GM06990 (cell line): ENCODE results near the gene KLRG1.
A peak's percentile ranks its signal among the peaks of the same experiment; 100 is the strongest.

Experiments
- DNase-seq: peaks from one replicate; pipeline ENCODE4 v3.0.0-alpha.2; 2011; ENCODE audit not compliant: insufficient read length; ENCODE audit errors: extremely low read depth
- H3K27me3 ChIP-seq: replicated peaks from 2 replicates; pipeline ENCODE4 v1.6.0; 2011; ENCODE audit warnings: low read length; ENCODE audit not compliant: control insufficient read depth, insufficient read depth
- H3K36me3 ChIP-seq: 2 replicates; pipeline ENCODE4 v1.5.1; 2011; ENCODE audit warnings: low read length; ENCODE audit not compliant: control insufficient read depth, insufficient read depth
- H3K4me3 ChIP-seq: replicated peaks from 2 replicates; pipeline ENCODE4 v1.5.1; 2011; ENCODE audit warnings: low read depth, mild to moderate bottlenecking, control low read depth, low read length
- TF ChIP-seq, protein P1 (sequence below): IDR thresholded peaks from 2 replicates; pipeline ENCODE4 v1.5.1; 2011; ENCODE audit warnings: low read length, control low read depth, mild to moderate bottlenecking, inconsistent platforms; ENCODE audit not compliant: insufficient read depth, poor library complexity, severe bottlenecking

Gene KLRG1

DNA sequence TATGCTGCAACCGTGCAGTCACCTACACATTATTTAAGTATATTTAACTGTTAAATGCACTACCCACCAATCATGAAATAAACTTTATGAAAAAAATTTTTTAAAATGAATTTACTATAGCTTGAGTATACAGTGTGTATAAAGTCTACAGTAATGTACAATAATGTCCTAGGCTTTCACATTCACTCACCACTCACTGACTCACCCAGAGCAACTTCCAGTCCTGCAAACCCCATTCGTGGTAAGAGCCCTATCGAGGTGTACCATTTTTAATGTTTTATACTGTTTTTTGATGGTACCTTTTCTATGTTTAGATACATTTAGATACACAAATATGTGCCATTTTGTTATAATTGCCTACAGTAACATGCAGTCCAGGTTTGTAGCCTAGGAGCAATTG lies 48.1 kb downstream of the KLRG1 start:
- DNase-seq: no peak
- Histone ChIP-seq H3K27me3 (no peaks in the 10 kb centered on the region), H3K4me3 (no peak overlapping the region), H3K36me3 (no peaks in the 10 kb centered on the region)
- TF ChIP-seq, protein P1, sequence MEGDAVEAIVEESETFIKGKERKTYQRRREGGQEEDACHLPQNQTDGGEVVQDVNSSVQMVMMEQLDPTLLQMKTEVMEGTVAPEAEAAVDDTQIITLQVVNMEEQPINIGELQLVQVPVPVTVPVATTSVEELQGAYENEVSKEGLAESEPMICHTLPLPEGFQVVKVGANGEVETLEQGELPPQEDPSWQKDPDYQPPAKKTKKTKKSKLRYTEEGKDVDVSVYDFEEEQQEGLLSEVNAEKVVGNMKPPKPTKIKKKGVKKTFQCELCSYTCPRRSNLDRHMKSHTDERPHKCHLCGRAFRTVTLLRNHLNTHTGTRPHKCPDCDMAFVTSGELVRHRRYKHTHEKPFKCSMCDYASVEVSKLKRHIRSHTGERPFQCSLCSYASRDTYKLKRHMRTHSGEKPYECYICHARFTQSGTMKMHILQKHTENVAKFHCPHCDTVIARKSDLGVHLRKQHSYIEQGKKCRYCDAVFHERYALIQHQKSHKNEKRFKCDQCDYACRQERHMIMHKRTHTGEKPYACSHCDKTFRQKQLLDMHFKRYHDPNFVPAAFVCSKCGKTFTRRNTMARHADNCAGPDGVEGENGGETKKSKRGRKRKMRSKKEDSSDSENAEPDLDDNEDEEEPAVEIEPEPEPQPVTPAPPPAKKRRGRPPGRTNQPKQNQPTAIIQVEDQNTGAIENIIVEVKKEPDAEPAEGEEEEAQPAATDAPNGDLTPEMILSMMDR: no peak

DNA sequence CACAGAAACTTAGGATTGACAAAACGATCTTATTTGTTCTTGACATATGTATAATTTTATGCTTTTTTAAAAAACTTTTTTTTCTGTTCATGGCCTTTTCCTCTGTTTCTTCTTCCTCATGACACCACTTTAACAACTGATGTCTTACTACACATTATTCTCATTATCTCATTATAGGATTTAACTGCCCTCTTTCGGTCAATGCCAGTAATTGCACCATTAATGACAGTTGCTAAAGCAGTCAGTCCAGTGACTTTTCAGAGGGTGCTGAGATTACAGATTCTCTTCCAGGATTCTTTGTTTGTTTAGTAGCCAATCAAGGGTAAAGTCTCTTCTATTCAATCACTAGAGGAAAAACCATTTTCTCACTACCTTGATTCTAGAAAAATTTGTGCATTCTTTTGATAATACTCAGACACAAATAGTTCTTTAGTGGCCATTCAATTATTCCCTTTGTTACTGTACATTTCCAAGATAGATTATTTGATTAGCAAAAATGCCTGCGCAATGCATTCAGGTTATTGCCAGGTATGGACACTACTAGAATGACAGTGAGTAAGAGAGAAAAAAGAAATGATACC lies 50.1 kb downstream of the KLRG1 start:
- Histone ChIP-seq H3K4me3 (no peak overlapping the region), H3K36me3 (no peaks in the 10 kb centered on the region), H3K27me3 (no peaks in the 10 kb centered on the region)
- DNase-seq: no peak
- TF ChIP-seq, protein P1: peak; percentile 57

- Histone ChIP-seq H3K36me3 (no peaks in the 10 kb centered on the region), H3K27me3 (no peaks in the 10 kb centered on the region), H3K4me3 (no peak overlapping the region)
- no peak for DNase-seq
- TF ChIP-seq, protein P1: no peak
These were observed 51.3 kb downstream of the KLRG1 start for GRCh38 chr12:9040484-9041186.

DNA sequence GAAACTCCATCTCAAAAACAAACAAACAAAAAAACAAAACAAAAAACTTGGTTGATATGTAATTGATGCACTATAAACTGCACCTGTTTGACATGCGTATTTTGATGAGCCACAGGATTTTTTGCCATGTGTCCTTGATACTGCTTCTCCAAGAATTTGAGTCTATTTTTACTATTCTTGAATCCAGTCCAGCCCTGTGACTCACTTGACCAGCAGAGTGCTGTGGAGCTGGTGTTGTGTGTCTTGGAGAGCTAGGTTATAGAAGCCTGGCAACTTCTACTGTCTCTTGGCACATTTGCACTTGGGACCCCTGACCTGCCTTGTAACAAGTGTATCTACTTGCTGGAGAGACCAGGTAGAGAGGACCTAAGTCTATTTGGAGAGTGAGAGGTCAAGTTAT lies 52.0 kb downstream of the KLRG1 start:
- Histone ChIP-seq H3K36me3 (no peaks in the 10 kb centered on the region), H3K27me3 (no peaks in the 10 kb centered on the region), H3K4me3 (no peak overlapping the region)
- TF ChIP-seq, protein P1: no peak
- no peak for DNase-seq

GRCh38 chr12:9043766-9044165 lies 54.4 kb downstream of the KLRG1 start:
- Histone ChIP-seq H3K4me3 (no peak overlapping the region), H3K36me3 (no peaks in the 10 kb centered on the region), H3K27me3 (no peaks in the 10 kb centered on the region)
- TF ChIP-seq, protein P1: no peak
- DNase-seq: no peak
